ENCODE results near the gene OSBPL3.

OSBPL3 gene

DNA sequence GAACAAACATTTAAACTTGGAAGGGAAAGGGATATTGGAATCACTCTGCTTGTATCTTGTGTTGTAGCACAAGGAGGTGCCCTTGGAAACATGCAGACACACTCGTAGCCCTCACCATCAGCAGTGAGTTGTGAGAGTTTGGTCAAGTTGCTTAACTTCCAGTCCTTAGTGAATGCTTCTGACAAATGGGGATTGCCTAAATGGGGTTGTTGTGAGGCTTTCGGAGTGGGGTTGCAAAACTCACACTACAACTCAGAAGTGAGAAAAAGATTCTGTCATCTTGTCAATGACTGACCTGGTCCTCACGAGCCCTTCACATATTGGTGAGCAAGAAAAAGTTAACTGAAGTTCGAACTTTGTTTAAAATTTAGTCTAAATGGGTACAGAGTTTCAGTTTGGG, 193.7 kb downstream of the OSBPL3 start:
- no peak for DNase-seq

GRCh38 chr7:24784277-24784676, 195.7 kb downstream of the OSBPL3 start:
- no peak for DNase-seq

- DNase-seq = no peak
Measured at GRCh38 chr7:24783698-24784097, 196.3 kb downstream of the OSBPL3 start.

- DNase-seq = no peak
Measured at GRCh38 chr7:24781106-24781505, 198.9 kb downstream of the OSBPL3 start.

DNA sequence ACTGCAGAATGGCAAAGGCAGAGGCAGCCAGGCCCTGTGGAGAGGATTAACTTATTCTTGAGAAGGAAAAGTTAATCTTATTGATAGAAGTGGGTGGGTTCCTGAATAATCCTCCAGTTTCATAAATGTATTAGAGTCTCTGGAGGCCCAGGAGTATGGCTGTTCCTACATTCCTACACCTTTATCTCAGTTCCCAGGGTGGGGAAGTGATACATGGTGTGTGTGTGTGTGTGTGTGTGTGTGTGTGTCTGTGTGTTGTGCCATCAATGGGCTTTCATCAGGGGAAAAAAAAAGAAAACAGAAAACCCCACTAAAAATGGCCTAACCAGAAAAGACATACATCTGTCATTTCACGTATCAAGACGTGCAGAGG, 200.7 kb downstream of the OSBPL3 start:
- no peak for DNase-seq

DNA sequence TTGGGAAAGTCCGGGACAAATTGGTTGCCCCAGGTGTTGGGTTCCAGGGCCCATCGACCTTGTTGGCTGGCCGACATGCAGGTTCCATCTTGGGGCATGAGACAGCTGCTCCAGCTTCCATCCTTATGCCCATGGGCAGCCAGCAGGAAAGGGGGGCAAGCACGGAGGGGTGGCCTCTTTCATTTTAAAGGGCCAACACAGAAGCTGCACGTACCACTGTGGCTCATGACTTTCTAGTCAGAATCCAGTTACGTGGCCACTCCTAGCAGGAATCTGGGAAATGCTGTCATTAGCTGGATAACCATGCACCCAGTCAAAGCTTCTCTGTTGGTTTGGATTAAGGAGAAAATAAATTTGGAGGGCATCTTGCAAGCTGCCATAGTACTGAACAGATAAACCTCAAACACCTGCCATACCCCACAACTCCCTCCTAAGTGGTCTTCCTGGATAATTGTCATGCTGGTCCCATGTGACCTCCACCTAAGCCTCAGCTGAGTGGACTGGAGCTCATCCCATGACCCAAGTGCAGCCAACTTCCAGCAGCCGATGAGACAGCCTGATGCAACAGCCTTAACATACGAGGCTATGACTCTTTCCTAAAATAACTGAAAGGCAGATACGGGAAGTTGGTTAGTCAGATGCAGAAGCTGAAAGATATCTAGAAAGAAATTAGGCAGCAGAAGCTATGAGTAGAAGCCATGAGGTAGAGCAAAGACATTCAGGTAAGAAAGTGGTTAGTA, 201.3 kb downstream of the OSBPL3 start:
- no peak for DNase-seq

DNA sequence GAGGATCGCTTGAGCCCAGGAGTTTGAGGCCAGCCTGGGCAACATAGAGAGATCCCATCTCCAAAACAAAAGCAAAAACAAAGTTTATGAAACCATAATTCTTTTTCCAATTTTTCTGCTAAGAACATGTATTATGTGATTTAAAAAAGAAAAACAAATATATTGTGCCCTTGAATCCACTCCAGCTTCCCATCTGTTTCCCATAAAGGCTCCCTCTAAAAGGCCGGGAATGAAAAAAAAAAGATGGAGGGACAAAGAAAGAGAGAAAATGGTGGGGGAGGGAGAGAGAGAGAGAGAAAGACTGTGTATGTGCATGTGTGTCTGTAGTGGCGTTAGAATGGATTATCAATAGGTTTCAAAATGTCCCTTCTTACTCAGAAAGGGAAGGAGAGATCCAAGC, 202.2 kb downstream of the OSBPL3 start:
- DNase-seq = no peak

GRCh38 chr7:24773646-24774045, 206.3 kb downstream of the OSBPL3 start:
- DNase-seq = no peak

- DNase-seq = no peak
Measured at GRCh38 chr7:24769851-24770250, 210.1 kb downstream of the OSBPL3 start.

DNA sequence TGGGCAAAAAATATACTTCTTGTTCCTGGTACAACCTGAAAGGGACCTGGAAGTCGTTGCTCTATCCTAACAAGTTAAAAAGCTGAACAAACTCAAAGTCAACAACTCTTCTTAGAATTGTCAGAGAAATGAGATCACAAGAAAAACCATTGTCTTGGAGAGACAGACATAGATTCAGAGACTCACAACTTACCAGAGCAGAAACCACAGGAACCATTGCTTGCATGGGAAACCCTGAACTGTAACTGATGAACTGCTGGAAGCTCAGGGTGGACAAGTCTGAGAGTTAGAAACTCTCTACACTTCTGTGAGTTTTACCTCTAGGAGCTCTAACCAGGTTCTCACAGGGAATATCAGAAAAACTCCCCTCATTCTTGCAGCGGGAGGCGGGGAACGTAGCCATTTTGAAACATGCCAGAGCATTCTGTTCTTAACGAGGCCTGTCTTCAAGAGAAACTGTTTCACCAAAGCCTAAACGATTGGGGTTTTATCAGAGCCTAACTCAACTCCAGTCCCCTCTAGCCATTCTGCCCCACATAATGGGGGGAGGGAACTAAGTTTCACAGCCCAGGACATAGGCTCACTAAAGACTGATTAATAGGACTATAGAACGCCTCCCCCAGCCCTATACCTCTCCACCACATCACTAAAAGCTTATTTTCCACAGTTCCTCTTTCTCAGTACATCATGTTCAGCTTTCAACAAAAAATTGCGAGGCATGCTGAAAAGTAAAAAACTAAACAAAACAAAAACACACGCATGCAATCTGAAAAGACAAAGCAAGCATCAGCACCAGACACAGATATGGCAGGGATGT, 210.8 kb downstream of the OSBPL3 start:
- no peak for DNase-seq

DNA sequence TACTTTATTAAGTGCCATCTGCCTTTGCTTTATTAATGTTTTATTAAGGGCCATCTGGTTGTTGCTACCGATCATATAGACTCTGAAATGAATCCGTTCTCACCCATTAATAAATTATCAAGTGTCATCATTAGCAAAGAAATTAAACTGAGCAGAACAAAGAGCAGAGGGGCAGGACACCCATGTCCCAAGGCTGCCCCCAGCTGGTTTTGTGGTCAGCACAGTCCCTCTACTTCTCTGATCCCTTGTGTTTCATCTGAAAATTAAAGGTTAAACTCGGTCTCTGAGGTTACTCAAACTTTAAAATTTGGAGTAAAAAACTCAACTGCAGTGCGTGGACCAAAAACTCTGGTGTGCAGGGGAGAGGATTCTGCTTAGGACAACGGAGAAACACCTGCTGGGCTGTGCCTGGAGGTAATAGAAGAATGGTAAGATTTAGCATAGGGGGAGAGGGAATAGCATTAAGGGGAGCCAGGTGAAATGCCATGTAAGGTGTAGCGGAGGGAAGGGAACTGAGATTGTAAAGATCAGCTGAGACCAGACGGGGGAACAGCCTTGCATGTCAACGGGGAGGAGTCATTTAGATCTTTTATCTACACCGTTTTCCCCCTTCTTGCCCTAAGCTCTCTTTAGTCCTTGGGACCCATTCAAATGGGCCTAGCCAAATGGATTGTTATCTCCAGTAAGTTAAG, 212.0 kb downstream of the OSBPL3 start:
- DNase-seq = no peak

DNA sequence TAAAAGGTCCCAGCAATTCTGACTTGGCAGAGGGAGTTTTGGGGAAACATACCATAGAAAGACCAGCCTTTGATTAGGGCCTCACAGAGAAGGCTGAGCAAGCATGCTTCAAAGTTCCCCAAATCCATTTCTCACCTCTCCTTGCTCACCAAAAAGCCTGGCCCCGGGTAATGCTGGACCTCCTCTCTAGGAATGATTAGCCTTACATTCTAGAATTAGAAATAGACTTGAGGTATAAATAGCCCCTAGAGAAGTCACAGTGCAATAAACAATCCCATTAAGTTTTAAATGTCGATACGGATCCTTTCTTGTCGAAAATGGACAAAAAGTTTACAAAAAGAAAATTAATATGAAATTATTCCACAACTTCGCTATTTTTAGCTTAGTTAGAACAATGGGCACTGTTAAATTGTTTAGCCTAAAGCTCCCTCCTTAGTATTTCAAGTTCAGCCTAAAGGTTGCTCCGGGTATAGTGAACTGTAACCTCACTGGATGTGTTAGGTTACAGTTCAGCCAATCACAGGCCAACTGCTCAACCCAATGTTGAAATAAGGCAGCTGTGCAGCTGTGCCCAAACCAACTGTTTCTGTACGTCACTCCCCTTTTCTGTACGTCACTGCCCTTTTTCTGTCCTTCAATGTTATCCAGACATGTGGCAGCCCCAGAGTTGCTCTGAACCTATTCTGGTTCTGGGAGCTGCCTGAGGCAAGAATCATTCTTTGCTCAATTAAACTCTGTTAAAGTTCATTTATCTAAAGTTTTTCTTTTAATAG, 214.8 kb downstream of the OSBPL3 start:
- DNase-seq = no peak

- no peak for DNase-seq
Measured at GRCh38 chr7:24764011-24764410, 216.0 kb downstream of the OSBPL3 start.

GRCh38 chr7:24763303-24763901, 216.6 kb downstream of the OSBPL3 start:
- no peak for DNase-seq

GRCh38 chr7:24762771-24763170, 217.2 kb downstream of the OSBPL3 start:
- no peak for DNase-seq

GRCh38 chr7:24760968-24761367, 219.0 kb downstream of the OSBPL3 start:
- DNase-seq = no peak

DNA sequence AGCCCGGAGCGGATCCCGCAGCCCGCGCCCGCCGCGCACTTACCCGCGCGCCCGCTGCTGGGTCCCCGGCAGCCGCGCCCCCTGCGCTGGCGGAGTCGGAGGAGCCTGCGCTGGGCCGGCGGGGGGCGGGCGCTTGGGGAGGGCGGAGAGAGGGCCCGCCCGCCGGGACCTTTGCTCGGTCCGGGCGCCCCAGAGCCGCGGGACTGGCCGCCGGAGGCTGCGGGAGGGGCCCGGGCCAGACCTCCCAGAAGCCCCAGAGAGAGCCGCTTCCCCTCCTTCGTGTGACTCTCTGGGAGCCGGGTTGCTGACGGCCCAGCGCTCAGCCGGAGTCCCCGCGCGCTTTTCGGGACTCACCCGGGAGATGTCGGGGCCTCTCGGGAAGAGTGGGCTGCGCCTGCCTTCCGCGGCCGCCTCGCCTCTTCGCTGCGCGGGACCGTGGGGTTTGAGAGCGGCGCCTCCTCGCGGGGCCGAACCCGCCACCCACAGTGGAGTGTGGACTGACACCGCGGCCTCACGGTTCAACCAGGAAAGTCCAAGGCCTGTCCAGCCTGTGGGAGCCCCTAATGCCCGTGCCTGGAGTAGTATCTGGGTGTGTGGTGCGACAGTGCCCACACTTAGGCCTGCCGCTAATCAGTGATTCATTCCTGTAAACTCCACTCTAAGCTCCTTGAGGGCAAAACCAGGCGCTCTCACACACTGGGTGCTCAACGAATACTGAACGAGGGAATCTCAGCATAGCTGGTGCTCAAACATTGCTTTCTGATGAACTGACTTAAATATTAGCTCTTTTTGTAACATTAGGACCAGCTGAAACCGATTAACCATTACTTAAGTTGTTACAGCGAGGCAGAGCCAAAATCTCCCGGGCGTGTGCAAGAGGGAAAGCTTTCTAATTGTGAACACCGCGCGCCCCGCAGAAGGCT, 222.4 kb downstream of the OSBPL3 start, which contains the start of gene GSDME:
Gene GSDME, minus strand, starts transcription at position 112 of the 923 bp plus-strand sequence. CDS start 7,690 bp downstream, outside the sequence.
- DNase-seq = no peak

- DNase-seq = no peak
Measured at GRCh38 chr7:24756545-24757352, 223.2 kb downstream of the OSBPL3 start.

GRCh38 chr7:24755541-24756407, 224.2 kb downstream of the OSBPL3 start:
- DNase-seq = no peak
